Endothelial cell of umbilical vein (primary cell): ENCODE measurements around the gene RAB38. TPM values are rescaled to one million over a fixed set of nuclear protein-coding genes. Genes with fewer than 3 reads are reported as not detected.

Source experiments
- BruUV-seq: library from RNA; stranded (reverse); fragments of 400-500 nt; replicated peaks from 2 replicates; lab custom pipeline; 2021; lab: Mats Ljungman, UMichigan
- CTCF ChIA-PET: fragments of 300-600, 350-600 bp; sonication (Branson Sonifier 250); formaldehyde crosslinking; loops from one replicate; lab custom pipeline; 2021; ENCODE audit warnings: antibody characterized with exemption, inconsistent platforms; lab: Charles Lee
- POLR2A ChIA-PET: fragments of 300-600, 350-600 bp; sonication (Branson Sonifier 250); formaldehyde crosslinking; loops from one replicate; lab custom pipeline; 2021; ENCODE audit warnings: antibody characterized with exemption, inconsistent platforms; lab: Charles Lee
- DNase-seq: peaks from one replicate; pipeline ENCODE4 v3.0.0-alpha.2; 2011; ENCODE audit warnings: low read depth, low spot score
- FAIRE-seq: peaks from 2 replicates; lab custom pipeline; 2011; peaks lifted over from hg19 to GRCh38; lab: Jason Lieb, UNC
- H2AFZ ChIP-seq: 2 replicates; pipeline ENCODE4 v1.6.0; 2012; ENCODE audit warnings: low read depth, low read length, control low read depth, inconsistent platforms
- H3K27ac ChIP-seq: 2 replicates; pipeline ENCODE4 v1.5.1; 2011; ENCODE audit warnings: low read depth, mild to moderate bottlenecking, control low read depth, low read length, moderate library complexity; ENCODE audit not compliant: insufficient read depth
- H3K27me3 ChIP-seq, 2 experiments: 2 replicates each; pipeline versions ENCODE4 v1.6.0 to v1.6.1; 2011; ENCODE audit warnings: low read length in 2 of 2, mixed read lengths in 1 of 2; ENCODE audit not compliant: control insufficient read depth in 2 of 2, insufficient read depth in 2 of 2
- H3K36me3 ChIP-seq, 2 experiments: 2 replicates in 1 of 2; 3 replicates in 1 of 2; pipeline ENCODE4 v1.5.1; 2011; ENCODE audit warnings: low read length in 2 of 2, mild to moderate bottlenecking in 1 of 2, moderate library complexity in 1 of 2; ENCODE audit not compliant: control insufficient read depth in 2 of 2, insufficient read depth in 2 of 2; ENCODE audit errors: extremely low read depth in 1 of 2
- H3K4me1 ChIP-seq: 3 replicates; pipeline ENCODE4 v1.5.1; 2011; ENCODE audit warnings: mild to moderate bottlenecking, low read length; ENCODE audit not compliant: control insufficient read depth, insufficient read depth; ENCODE audit errors: extremely low read depth
- H3K4me2 ChIP-seq: 2 replicates; pipeline ENCODE4 v1.6.1; 2011; ENCODE audit warnings: low read length, control low read depth, mixed read lengths; ENCODE audit not compliant: insufficient read depth
- H3K4me3 ChIP-seq, 3 experiments: fragments of 200-600 bp in 1 of 3; sonication (generic), shearing (Covaris generic) in 1 of 3; replicated peaks in 1 of 3; 2 replicates each; pipeline ENCODE4 v1.5.1; 2011 to 2016; ENCODE audit warnings: control low read depth in 3 of 3, low read length in 3 of 3, mild to moderate bottlenecking in 2 of 3, inconsistent platforms in 1 of 3, low read depth in 1 of 3, moderate library complexity in 1 of 3; ENCODE audit not compliant: insufficient read depth in 1 of 3
- H3K79me2 ChIP-seq: 2 replicates; pipeline ENCODE4 v1.6.0; 2012; ENCODE audit warnings: low read length, inconsistent platforms; ENCODE audit not compliant: control insufficient read depth, insufficient read depth
- H3K9ac ChIP-seq: replicated peaks from 2 replicates; pipeline ENCODE3; 2011; ENCODE audit warnings: low read length, control low read depth; ENCODE audit not compliant: insufficient read depth; ENCODE audit errors: extremely low read depth
- H3K9me1 ChIP-seq: replicated peaks from 3 replicates; pipeline ENCODE4 v1.6.0; 2011; ENCODE audit warnings: mild to moderate bottlenecking, low read length; ENCODE audit not compliant: control insufficient read depth, insufficient read depth; ENCODE audit errors: extremely low read depth
- H3K9me3 ChIP-seq: replicated peaks from 2 replicates; pipeline ENCODE4 v1.5.1; 2012; ENCODE audit warnings: low read length, inconsistent platforms; ENCODE audit not compliant: control insufficient read depth, insufficient read depth
- H4K20me1 ChIP-seq: replicated peaks from 2 replicates; pipeline ENCODE3; 2011; ENCODE audit warnings: mild to moderate bottlenecking, low read length; ENCODE audit not compliant: control insufficient read depth, insufficient read depth; ENCODE audit errors: extremely low read depth
- EZH2 ChIP-seq: IDR thresholded peaks from 2 replicates; pipeline ENCODE4 v1.6.1; 2012; ENCODE audit warnings: borderline replicate concordance, low read depth, mild to moderate bottlenecking, moderate library complexity, low read length, inconsistent platforms; ENCODE audit not compliant: severe bottlenecking
- FOS ChIP-seq: IDR thresholded peaks from 2 replicates; pipeline ENCODE4 v1.6.1; 2011; ENCODE audit warnings: mild to moderate bottlenecking, low read length, moderate library complexity, borderline replicate concordance; ENCODE audit not compliant: insufficient read depth
- GATA2 ChIP-seq: IDR thresholded peaks from 2 replicates; pipeline ENCODE4 v1.7.0; 2011; ENCODE audit warnings: low read depth, mild to moderate bottlenecking, moderate library complexity, mixed read lengths, low read length; ENCODE audit not compliant: insufficient read length, insufficient read depth
- JUN ChIP-seq: IDR thresholded peaks from 2 replicates; pipeline ENCODE4 v1.6.1; 2011; ENCODE audit warnings: borderline replicate concordance, low read depth; ENCODE audit not compliant: insufficient read length, insufficient read depth
- MYC ChIP-seq: IDR thresholded peaks from one replicate; pipeline ENCODE4 v1.6.1; 2011; ENCODE audit warnings: mild to moderate bottlenecking, low read depth, low read length
- POLR2A ChIP-seq: IDR thresholded peaks from 2 replicates; pipeline ENCODE4 v1.6.1; 2012; ENCODE audit warnings: low read depth, mild to moderate bottlenecking, control low read depth, low read length
- POLR2AphosphoS5 ChIP-seq: IDR thresholded peaks from 2 replicates; pipeline ENCODE4 v1.6.1; 2012; ENCODE audit warnings: low read depth, mild to moderate bottlenecking, control low read depth, low read length, moderate library complexity; ENCODE audit not compliant: insufficient read depth
- dilution Hi-C: fragments of 300-500 bp; cut with MboI; formaldehyde crosslinking; loops from one replicate; pipeline ENCODE4 v1.15.0; 2019; ENCODE audit warnings: low sequenced_read_pairs; ENCODE audit not compliant: extremely low pct_ligation_motif_present
- intact Hi-C: fragments of 100-400 bp; cut with micrococcal nuclease; formaldehyde crosslinking; loops from one replicate; pipeline ENCODE4 v1.10.0; 2022
- polyA plus RNA-seq, 4 experiments: library from polyadenylated mRNA; depleted of rRNA in 3 of 4; stranded (reverse) in 3 of 4; unstranded in 1 of 4; fragments of >200 nt; gene quantifications; 2 replicates each; pipeline versions ENCODE4 v1.2.1 to v1.2.3, GENCODE V29; 2011 to 2012; ENCODE audit warnings: missing spikeins in 1 of 4
- total RNA-seq: library from RNA; stranded (reverse); gene quantifications from 2 replicates; pipeline ENCODE4 v1.2.3, GENCODE V29; 2021
- TF ChIP-seq, protein P1 (sequence below), 2 donors: IDR thresholded peaks; 1 replicate in 1 of 2; 2 replicates in 1 of 2; pipeline ENCODE4 v1.5.1; 2011; ENCODE audit warnings: low read length in 2 of 2, mild to moderate bottlenecking in 2 of 2, moderate library complexity in 2 of 2, control low read depth in 1 of 2, inconsistent platforms in 1 of 2, low read depth in 1 of 2; ENCODE audit not compliant: insufficient read depth in 1 of 2; ENCODE audit errors: extremely low read depth in 1 of 2
- TF ChIP-seq, protein P2 (sequence below): IDR thresholded peaks from 2 replicates; pipeline ENCODE4 v1.6.1; 2011; ENCODE audit not compliant: insufficient read depth, insufficient read length

Gene RAB38
- total and polyA plus RNA-seq, 2 donors (not counting 3 experiments of a cell fraction or from before 2014, with no cell fraction given) = 3.0 to 3.6 TPM

DNA sequence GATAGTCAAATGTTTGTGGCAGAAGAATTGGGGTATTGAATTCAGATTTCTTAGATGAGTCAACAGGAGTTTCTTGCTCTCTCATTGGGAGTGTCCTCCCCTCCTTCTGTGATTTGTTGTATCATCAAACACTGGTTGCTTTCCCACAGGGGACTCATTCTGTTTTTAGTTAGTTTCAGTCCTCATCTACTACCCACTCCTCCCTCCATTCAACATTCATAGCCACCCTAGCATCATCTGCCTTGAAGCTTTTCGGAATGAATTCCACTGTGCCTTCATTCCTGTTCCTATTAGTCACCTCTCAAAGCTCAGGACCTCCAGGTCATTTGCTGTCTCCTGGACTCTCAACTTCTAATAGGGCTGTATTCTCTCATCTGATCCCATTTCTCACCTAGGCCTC is 31.5 kb upstream of the RAB38 start:
- Histone ChIP-seq H3K4me1 (no peaks in the 10 kb centered on the region), H3K9me3 (no peaks in the 10 kb centered on the region), H3K79me2 (no peaks in the 10 kb centered on the region), H3K9ac (no peak overlapping the region), H4K20me1 (no peaks in the 10 kb centered on the region), H3K9me1 (no peaks in the 10 kb centered on the region), H3K4me2 (no peak overlapping the region), H3K27ac (no peak overlapping the region), H2AFZ (no peak overlapping the region), H3K36me3 (no peaks in the 10 kb centered on the region), H3K27me3 (no peaks in the 10 kb centered on the region), H3K4me3 (no peak overlapping the region)
- ChIA-PET POLR2A (no interaction called here), CTCF (no interaction called here)
- no peak for FAIRE-seq
- no TSS peak for BruUV-seq
- no peak for DNase-seq
- TF ChIP-seq EZH2 (no peak), MYC (no peak), POLR2A (no peak), GATA2 (no peak), POLR2AphosphoS5 (no peak), FOS (no peak), JUN (no peak)
- TF ChIP-seq, protein P1, sequence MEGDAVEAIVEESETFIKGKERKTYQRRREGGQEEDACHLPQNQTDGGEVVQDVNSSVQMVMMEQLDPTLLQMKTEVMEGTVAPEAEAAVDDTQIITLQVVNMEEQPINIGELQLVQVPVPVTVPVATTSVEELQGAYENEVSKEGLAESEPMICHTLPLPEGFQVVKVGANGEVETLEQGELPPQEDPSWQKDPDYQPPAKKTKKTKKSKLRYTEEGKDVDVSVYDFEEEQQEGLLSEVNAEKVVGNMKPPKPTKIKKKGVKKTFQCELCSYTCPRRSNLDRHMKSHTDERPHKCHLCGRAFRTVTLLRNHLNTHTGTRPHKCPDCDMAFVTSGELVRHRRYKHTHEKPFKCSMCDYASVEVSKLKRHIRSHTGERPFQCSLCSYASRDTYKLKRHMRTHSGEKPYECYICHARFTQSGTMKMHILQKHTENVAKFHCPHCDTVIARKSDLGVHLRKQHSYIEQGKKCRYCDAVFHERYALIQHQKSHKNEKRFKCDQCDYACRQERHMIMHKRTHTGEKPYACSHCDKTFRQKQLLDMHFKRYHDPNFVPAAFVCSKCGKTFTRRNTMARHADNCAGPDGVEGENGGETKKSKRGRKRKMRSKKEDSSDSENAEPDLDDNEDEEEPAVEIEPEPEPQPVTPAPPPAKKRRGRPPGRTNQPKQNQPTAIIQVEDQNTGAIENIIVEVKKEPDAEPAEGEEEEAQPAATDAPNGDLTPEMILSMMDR (IDR thresholded peaks at IDR 0.05; ENCODE audit: extremely low read depth in 1 of 2, insufficient read depth in 1 of 2, low read depth in 1 of 2, low read length in 2 of 2) = no peak
- TF ChIP-seq, protein P2, sequence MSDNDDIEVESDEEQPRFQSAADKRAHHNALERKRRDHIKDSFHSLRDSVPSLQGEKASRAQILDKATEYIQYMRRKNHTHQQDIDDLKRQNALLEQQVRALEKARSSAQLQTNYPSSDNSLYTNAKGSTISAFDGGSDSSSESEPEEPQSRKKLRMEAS = no peak
- dilution Hi-C loops = no loop called here
- intact Hi-C loops = no loop called here
